Renal cortical epithelial cell (primary cell): ENCODE results near the gene CEPT1. TPM values are rescaled to one million over a fixed set of nuclear protein-coding genes. Genes with fewer than 3 reads are reported as not detected.
A peak's percentile ranks its signal among the peaks of the same experiment; 100 is the strongest.

Source experiments
- DNase-seq: peaks from one replicate; pipeline ENCODE4 v3.0.0-alpha.2; 2011; ENCODE audit warnings: low read depth
- total RNA-seq: library from RNA; depleted of rRNA; stranded (reverse); fragments of >200 nt; gene quantifications from 2 replicates; pipeline ENCODE4 v1.2.3, GENCODE V29; 2014

CEPT1 gene
- total RNA-seq, 1 donor from 2014 or later, result 52.7 TPM

GRCh38 chr1:111227434-111227833 is 87.4 kb downstream of the CEPT1 start, which contains the start of gene CHI3L2:
TSS of gene CHI3L2 (plus strand) at chr1:111227713. CDS start at chr1:111227730, 17 bp downstream.
- peak; percentile 72 for DNase-seq

- peak; percentile 90 for DNase-seq
Observed at GRCh38 chr1:111227851-111228747, 88.1 kb downstream of the CEPT1 start.

- no peak for DNase-seq
Observed at GRCh38 chr1:111228748-111229126, 88.7 kb downstream of the CEPT1 start.

GRCh38 chr1:111232134-111232533 is 92.1 kb downstream of the CEPT1 start:
- no peak for DNase-seq

GRCh38 chr1:111234258-111234657 is 94.2 kb downstream of the CEPT1 start:
- no peak for DNase-seq

Other genes with a start within 250 kb of the CEPT1 start
- gene LRIF1, start 176.3 kb upstream of the CEPT1 start, total RNA-seq, result 8.3 and 13.7 TPM in 2 replicates
- gene DRAM2, start 130 bp upstream of the CEPT1 start, total RNA-seq, result 95.6 and 101 TPM in 2 replicates
- 33.4 and 35.3 TPM in 2 replicates for gene DENND2D, start 60.4 kb downstream of the CEPT1 start, total RNA-seq
- 1.6 and 3.0 TPM in 2 replicates for gene CHI3L2, start 87.5 kb downstream of the CEPT1 start, total RNA-seq
- not detected in 2 replicates for gene CHIA, start 150.6 kb downstream of the CEPT1 start, total RNA-seq